Measurements from ENCODE around the gene REPS1. TPM values are rescaled to one million over a fixed set of nuclear protein-coding genes. Genes with fewer than 3 reads are reported as not detected.

Gene REPS1
- polyA plus RNA-seq, 1 experiment, result 27.2 TPM

DNA sequence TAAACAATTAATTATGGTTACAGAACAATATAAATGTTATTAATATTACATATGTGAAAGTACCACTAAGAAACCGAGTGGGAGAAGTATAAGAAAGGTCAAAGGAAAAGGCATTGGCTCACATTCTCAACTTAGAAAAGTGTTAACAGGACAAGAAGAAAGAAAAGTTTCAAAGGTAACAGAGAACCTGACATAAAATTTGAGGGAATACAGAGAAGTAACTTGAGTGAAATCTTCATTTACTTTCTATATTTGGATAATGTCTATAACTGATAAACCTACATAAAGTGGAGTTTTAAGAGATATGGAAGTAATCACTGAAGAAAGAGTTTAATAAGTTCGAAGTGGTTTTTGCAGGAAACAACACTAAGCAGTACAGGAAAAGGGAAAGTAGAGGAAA is 30.1 kb downstream of the REPS1 start:
- H3K4me3 ChIP-seq (ENCODE audit: low read depth, low read length), result no peak overlapping the region
- DNase-seq (ENCODE audit: low read depth), result no peak
- POLR2A ChIA-PET, result no interaction called here
- no peak for TF ChIP-seq CTCF (IDR thresholded peaks at IDR 0.05; ENCODE audit: insufficient read depth, low read depth, low read length)
- no peaks in the 10 kb centered on the region for H3K27me3 ChIP-seq (ENCODE audit: control insufficient read depth, insufficient read depth, low read length)
- no peaks in the 10 kb centered on the region for H3K36me3 ChIP-seq (ENCODE audit: control insufficient read depth, insufficient read depth, low read length)
- CTCF ChIA-PET, result no interaction called here

DNA sequence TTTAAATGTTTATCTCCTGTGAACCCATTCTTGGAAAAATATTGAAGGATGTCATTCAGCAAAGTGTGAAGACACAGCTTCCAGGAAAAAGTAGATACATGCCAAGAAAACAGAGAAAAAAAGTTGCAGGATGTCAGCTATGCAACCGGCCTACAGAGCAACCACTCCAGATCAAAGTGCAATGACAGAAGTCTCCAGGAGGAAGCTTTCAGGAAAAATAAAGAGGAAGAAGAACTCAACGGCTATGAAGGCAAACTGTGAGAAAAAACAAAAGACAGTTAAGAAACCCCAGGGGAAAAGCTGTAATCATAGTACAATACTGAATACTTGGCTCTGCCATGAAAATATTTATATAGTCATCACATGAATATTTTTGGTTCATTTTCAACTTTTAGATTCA is 30.6 kb downstream of the REPS1 start:
- no peaks in the 10 kb centered on the region for H3K36me3 ChIP-seq (ENCODE audit: control insufficient read depth, insufficient read depth, low read length)
- DNase-seq (ENCODE audit: low read depth), result no peak
- ChIA-PET CTCF (no interaction called here), POLR2A (no interaction called here)
- TF ChIP-seq CTCF (IDR thresholded peaks at IDR 0.05; ENCODE audit: insufficient read depth, low read depth, low read length), result no peak
- H3K4me3 ChIP-seq (ENCODE audit: low read depth, low read length), result no peak overlapping the region
- no peaks in the 10 kb centered on the region for H3K27me3 ChIP-seq (ENCODE audit: control insufficient read depth, insufficient read depth, low read length)

GRCh38 chr6:138956244-138956924 is 31.7 kb downstream of the REPS1 start:
- no peak for DNase-seq (ENCODE audit: low read depth)
- Histone ChIP-seq H3K27me3 (ENCODE audit: control insufficient read depth, insufficient read depth, low read length) (no peaks in the 10 kb centered on the region), H3K4me3 (ENCODE audit: low read depth, low read length) (no peak overlapping the region), H3K36me3 (ENCODE audit: control insufficient read depth, insufficient read depth, low read length) (no peaks in the 10 kb centered on the region)
- TF ChIP-seq CTCF (IDR thresholded peaks at IDR 0.05; ENCODE audit: insufficient read depth, low read depth, low read length), result no peak
- CTCF ChIA-PET, result interaction anchor here (1.6 kb wide), 1 partner anchor 9 kb away, joined by 6 read pairs; no protein-coding TSS in a partner anchor
- POLR2A ChIA-PET, result no interaction called here

- H3K27me3 ChIP-seq (ENCODE audit: control insufficient read depth, insufficient read depth, low read length), result no peaks in the 10 kb centered on the region
- POLR2A ChIA-PET, result no interaction called here
- no peak for DNase-seq (ENCODE audit: low read depth)
- H3K4me3 ChIP-seq (ENCODE audit: low read depth, low read length), result no peak overlapping the region
- no peaks in the 10 kb centered on the region for H3K36me3 ChIP-seq (ENCODE audit: control insufficient read depth, insufficient read depth, low read length)
- TF ChIP-seq CTCF (IDR thresholded peaks at IDR 0.05; ENCODE audit: insufficient read depth, low read depth, low read length), result no peak
- CTCF ChIA-PET, result interaction anchor here (0.9 kb wide), 1 partner anchor 11 kb away, joined by 3 read pairs; no protein-coding TSS in a partner anchor
Measured at GRCh38 chr6:138955262-138955661, 32.8 kb downstream of the REPS1 start.

- ChIA-PET POLR2A (no interaction called here), CTCF (no interaction called here)
- no peak for DNase-seq (ENCODE audit: low read depth)
Measured at GRCh38 chr6:138953451-138953850, 34.6 kb downstream of the REPS1 start.

More at GRCh38 chr6:138953451-138953850, 34.6 kb downstream of the REPS1 start:
- Histone ChIP-seq H3K4me3 (ENCODE audit: low read depth, low read length) (no peak overlapping the region), H3K27me3 (ENCODE audit: control insufficient read depth, insufficient read depth, low read length) (no peaks in the 10 kb centered on the region), H3K36me3 (ENCODE audit: control insufficient read depth, insufficient read depth, low read length) (no peaks in the 10 kb centered on the region)
- TF ChIP-seq CTCF (IDR thresholded peaks at IDR 0.05; ENCODE audit: insufficient read depth, low read depth, low read length), result no peak
